K562 (cell line): ENCODE results near the gene SLC31A1. TPM values are rescaled to one million over a fixed set of nuclear protein-coding genes. Genes with fewer than 3 reads are reported as not detected.

Experiments used
- ARID1B ChIP-seq: fragments of 450-650 bp; IDR thresholded peaks from 2 replicates; pipeline ENCODE4 v1.6.1; 2016; ENCODE audit warnings: antibody characterized with exemption, mild to moderate bottlenecking, inconsistent platforms
- EP400 ChIP-seq: fragments of 450-650 bp; IDR thresholded peaks from 2 replicates; pipeline ENCODE4 v1.6.1; 2017; ENCODE audit warnings: antibody characterized with exemption, mild to moderate bottlenecking, moderate library complexity
- FOXK2 ChIP-seq, 2 experiments: fragments of 450-650 bp; IDR thresholded peaks in 1 of 2; conservative IDR thresholded peaks in 1 of 2; 2 replicates each; pipeline ENCODE4 v1.6.1; 2016; ENCODE audit warnings: low read depth in 2 of 2, mild to moderate bottlenecking in 1 of 2
- HDAC1 ChIP-seq, 2 experiments: fragments of 450-650 bp; IDR thresholded peaks; 2 replicates each; pipeline ENCODE4 v1.6.1; 2016 to 2017; ENCODE audit warnings: inconsistent platforms in 1 of 2, mild to moderate bottlenecking in 1 of 2, moderate library complexity in 1 of 2
- HDAC3 ChIP-seq: fragments of 450-650 bp; IDR thresholded peaks from 2 replicates; pipeline ENCODE4 v1.6.1; 2018; ENCODE audit warnings: borderline replicate concordance, mild to moderate bottlenecking, moderate library complexity; ENCODE audit not compliant: partially characterized antibody
- HEY1 ChIP-seq: fragments of 250-450 bp; sonication (Bioruptor Pico); IDR thresholded peaks from 2 replicates; pipeline ENCODE4 v1.5.0; 2020; ENCODE audit warnings: mild to moderate bottlenecking, moderate library complexity, borderline replicate concordance
- HNRNPH1 ChIP-seq: fragments of 200-400 bp; formaldehyde crosslinking; optimal IDR thresholded peaks from 2 replicates; pipeline ENCODE3; 2017; ENCODE audit warnings: low read depth, mild to moderate bottlenecking, low read length, moderate library complexity
- NEUROD1 ChIP-seq: fragments of 150-350 bp; IDR thresholded peaks from 2 replicates; pipeline ENCODE4 v1.6.1; 2014; ENCODE audit warnings: borderline replicate concordance, low read length, low read depth; ENCODE audit not compliant: partially characterized antibody
- NONO ChIP-seq, 2 experiments: fragments of 200-400 bp in 1 of 2; fragments of 450-650 bp in 1 of 2; formaldehyde crosslinking in 1 of 2; IDR thresholded peaks; 2 replicates each; pipeline ENCODE4 v1.6.1; 2017; ENCODE audit warnings: low read depth in 2 of 2, mild to moderate bottlenecking in 2 of 2, moderate library complexity in 2 of 2, low read length in 1 of 2
- POLR2A ChIP-seq: fragments of 450-650 bp; conservative IDR thresholded peaks from 2 replicates; pipeline ENCODE4 v1.6.1; 2016
- POLR3A ChIP-seq: IDR thresholded peaks from 2 replicates; pipeline ENCODE4 v1.6.1; 2011; ENCODE audit warnings: borderline replicate concordance, mild to moderate bottlenecking, moderate library complexity; ENCODE audit not compliant: insufficient read length, insufficient read depth; ENCODE audit errors: extremely low read depth
- RBM17 ChIP-seq: fragments of 200-400 bp; formaldehyde crosslinking; IDR thresholded peaks from 2 replicates; pipeline ENCODE4 v1.6.1; 2017; ENCODE audit warnings: low read depth, mild to moderate bottlenecking, low read length, borderline replicate concordance
- RFX5 ChIP-seq: IDR thresholded peaks from 2 replicates; pipeline ENCODE4 v1.6.1; 2011; ENCODE audit warnings: low read depth, mild to moderate bottlenecking, improper control_type of control experiment, low read length
- RHOXF2B ChIP-seq: fragments of 250-450 bp; sonication (Bioruptor Pico); conservative IDR thresholded peaks from 2 replicates; pipeline ENCODE4 v1.5.1; 2021
- SMAD4 ChIP-seq: fragments of 250-450 bp; sonication (Bioruptor Pico); conservative IDR thresholded peaks from 2 replicates; pipeline ENCODE4 v1.8.0; 2021; ENCODE audit warnings: inconsistent platforms, mild to moderate bottlenecking, moderate library complexity
- SREBF1 ChIP-seq: fragments of 150-350 bp; IDR thresholded peaks from 2 replicates; pipeline ENCODE4 v1.6.1; 2014; ENCODE audit warnings: antibody characterized with exemption, low read depth, low read length, borderline replicate concordance
- TEAD1 ChIP-seq, 2 experiments: fragments of 450-650 bp in 1 of 2; sonication (generic) in 1 of 2; formaldehyde crosslinking; IDR thresholded peaks; 2 replicates each; pipeline versions ENCODE4 v1.4.0 to v1.8.0; 2020 to 2022; ENCODE audit warnings: mild to moderate bottlenecking in 2 of 2, missing genetic modification reagents in 1 of 2
- ZBTB17 ChIP-seq: fragments of 450-650 bp; formaldehyde crosslinking; IDR thresholded peaks from 2 replicates; pipeline ENCODE4 v1.4.0; 2020; ENCODE audit warnings: mild to moderate bottlenecking
- ZFP30 ChIP-seq: fragments of 250-450 bp; sonication (Bioruptor Pico); IDR thresholded peaks from 2 replicates; pipeline ENCODE4 v1.8.0; 2022; ENCODE audit warnings: moderate library complexity, mild to moderate bottlenecking, inconsistent platforms, borderline replicate concordance
- polyA plus RNA-seq, 8 experiments: library from polyadenylated mRNA; depleted of rRNA in 4 of 8; stranded (reverse) in 5 of 8; unstranded in 3 of 8; fragments of >200 nt; fragmentation: Nextera tagmentation in 2 of 8; fragmentation: Illumina TruSeq in 1 of 8; extraction: Ambion mirVana in 2 of 8; extraction: Trizol in 1 of 8; gene quantifications; 2 replicates each; pipeline versions ENCODE4 v1.2.1 to v1.2.3, GENCODE V29; 2011 to 2014; ENCODE audit warnings: inconsistent platforms in 1 of 8, missing spikeins in 1 of 8
- total RNA-seq, 7 experiments: library from RNA; depleted of rRNA in 6 of 7; stranded (reverse); fragments of >200 nt in 6 of 7; fragmentation: Illumina TruSeq in 2 of 7; extraction: Trizol in 2 of 7; gene quantifications; 2 replicates each; pipeline versions ENCODE4 v1.2.1 to v1.2.3, GENCODE V29; 2011 to 2021; ENCODE audit warnings: low replicate concordance in 1 of 7
- TF ChIP-seq, protein P1 (sequence below): fragments of 250-450 bp; sonication (Bioruptor Pico); IDR thresholded peaks from 2 replicates; pipeline ENCODE4 v1.5.1; 2021; ENCODE audit warnings: mild to moderate bottlenecking
- TF ChIP-seq, protein P2 (sequence below): fragments of 450-650 bp; IDR thresholded peaks from 2 replicates; pipeline ENCODE4 v1.6.1; 2016; ENCODE audit warnings: borderline replicate concordance
- TF ChIP-seq, protein P3 (sequence below): fragments of 250-450 bp; sonication (Bioruptor Pico); IDR thresholded peaks from 2 replicates; pipeline ENCODE4 v1.5.0; 2021; ENCODE audit warnings: mild to moderate bottlenecking, borderline replicate concordance

Gene SLC31A1
- total and polyA plus RNA-seq, 9 of the 15 experiments (the other 6 are each of a cell fraction or from before 2014, with no cell fraction given), result 15.4 to 40.7 (median 25.9) TPM

DNA sequence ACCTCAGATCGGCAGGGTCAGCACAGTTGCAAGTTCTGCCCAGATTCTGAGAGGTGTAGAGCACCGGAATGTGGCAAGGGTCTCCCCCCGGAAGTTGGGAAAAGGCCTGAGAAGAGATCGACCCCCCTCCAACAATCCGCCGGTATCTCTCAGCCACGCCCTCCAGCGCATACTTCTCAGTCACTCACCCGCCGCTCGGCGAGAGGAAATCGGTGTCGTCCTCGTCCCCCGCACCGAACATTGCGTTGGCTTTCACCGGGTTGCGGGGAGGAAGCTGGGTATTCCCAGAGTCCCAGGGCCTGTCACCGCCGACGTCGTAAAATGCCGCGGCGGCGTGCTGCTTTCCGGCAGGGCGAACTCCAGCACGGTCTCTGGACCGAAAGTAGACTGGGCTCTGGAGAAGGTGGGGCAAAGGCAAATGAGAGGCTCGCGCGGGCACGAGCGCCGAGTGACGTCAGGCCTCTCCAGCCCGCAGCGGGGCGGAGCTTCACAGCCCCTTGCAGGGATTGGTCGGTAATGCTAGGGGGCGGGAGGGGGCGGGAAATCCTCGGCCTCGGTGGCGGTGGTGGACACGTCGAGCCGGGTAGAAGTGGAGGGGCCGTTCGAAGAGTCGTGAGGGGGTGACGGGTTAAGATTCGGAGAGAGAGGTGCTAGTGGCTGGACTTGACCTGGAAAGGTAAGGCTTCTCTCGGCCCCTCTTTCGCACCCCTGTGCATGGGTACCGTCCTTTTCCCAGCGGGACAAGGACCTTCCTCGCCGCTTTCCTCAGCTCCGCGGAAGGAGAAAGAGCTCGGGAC is at the start of gene SLC31A1, which contains the start of gene FKBP15 (continued):
- TF ChIP-seq, protein P1, sequence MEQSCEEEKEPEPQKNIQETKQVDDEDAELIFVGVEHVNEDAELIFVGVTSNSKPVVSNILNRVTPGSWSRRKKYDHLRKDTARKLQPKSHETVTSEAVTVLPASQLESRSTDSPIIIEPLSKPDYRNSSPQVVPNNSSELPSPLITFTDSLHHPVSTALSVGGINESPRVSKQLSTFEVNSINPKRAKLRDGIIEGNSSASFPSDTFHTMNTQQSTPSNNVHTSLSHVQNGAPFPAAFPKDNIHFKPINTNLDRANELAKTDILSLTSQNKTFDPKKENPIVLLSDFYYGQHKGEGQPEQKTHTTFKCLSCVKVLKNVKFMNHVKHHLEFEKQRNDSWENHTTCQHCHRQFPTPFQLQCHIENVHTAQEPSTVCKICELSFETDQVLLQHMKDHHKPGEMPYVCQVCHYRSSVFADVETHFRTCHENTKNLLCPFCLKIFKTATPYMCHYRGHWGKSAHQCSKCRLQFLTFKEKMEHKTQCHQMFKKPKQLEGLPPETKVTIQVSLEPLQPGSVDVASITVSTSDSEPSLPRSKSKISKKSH (CRISPR knock-in tag), result no peak
- TF ChIP-seq POLR3A, result no peak
- no peak for TF ChIP-seq HDAC3
- TF ChIP-seq SMAD4, result 0 out of 2 replicates have a peak, but pooled peaks have one; percentile 4
- no peak for TF ChIP-seq RBM17
- TF ChIP-seq TEAD1 (CRISPR knock-in tag; IDR thresholded peaks at IDR 0.05), result 0 out of 4 replicates have a peak, but pooled peaks have one; percentile 17 to 18
- no peak for TF ChIP-seq HNRNPH1
- no peak for TF ChIP-seq HEY1 (CRISPR knock-in tag)
- TF ChIP-seq, protein P2, sequence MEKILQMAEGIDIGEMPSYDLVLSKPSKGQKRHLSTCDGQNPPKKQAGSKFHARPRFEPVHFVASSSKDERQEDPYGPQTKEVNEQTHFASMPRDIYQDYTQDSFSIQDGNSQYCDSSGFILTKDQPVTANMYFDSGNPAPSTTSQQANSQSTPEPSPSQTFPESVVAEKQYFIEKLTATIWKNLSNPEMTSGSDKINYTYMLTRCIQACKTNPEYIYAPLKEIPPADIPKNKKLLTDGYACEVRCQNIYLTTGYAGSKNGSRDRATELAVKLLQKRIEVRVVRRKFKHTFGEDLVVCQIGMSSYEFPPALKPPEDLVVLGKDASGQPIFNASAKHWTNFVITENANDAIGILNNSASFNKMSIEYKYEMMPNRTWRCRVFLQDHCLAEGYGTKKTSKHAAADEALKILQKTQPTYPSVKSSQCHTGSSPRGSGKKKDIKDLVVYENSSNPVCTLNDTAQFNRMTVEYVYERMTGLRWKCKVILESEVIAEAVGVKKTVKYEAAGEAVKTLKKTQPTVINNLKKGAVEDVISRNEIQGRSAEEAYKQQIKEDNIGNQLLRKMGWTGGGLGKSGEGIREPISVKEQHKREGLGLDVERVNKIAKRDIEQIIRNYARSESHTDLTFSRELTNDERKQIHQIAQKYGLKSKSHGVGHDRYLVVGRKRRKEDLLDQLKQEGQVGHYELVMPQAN, result peak; percentile 63; the same call in 1 of the 2 replicates
- TF ChIP-seq POLR2A, result peak; percentile 81
- TF ChIP-seq NONO (IDR thresholded peaks at IDR 0.05; ENCODE audit: low read depth in 2 of 2, low read length in 1 of 2), result peak in 1 of 2 experiments; percentile 11; a peak in 1 of 4 replicates
- no peak; the same call in 1 of the 2 replicates for TF ChIP-seq ARID1B
- peak; percentile 10 for TF ChIP-seq NEUROD1
- TF ChIP-seq ZBTB17, result no peak
- TF ChIP-seq RHOXF2B (CRISPR knock-in tag), result no peak
- TF ChIP-seq, protein P3, sequence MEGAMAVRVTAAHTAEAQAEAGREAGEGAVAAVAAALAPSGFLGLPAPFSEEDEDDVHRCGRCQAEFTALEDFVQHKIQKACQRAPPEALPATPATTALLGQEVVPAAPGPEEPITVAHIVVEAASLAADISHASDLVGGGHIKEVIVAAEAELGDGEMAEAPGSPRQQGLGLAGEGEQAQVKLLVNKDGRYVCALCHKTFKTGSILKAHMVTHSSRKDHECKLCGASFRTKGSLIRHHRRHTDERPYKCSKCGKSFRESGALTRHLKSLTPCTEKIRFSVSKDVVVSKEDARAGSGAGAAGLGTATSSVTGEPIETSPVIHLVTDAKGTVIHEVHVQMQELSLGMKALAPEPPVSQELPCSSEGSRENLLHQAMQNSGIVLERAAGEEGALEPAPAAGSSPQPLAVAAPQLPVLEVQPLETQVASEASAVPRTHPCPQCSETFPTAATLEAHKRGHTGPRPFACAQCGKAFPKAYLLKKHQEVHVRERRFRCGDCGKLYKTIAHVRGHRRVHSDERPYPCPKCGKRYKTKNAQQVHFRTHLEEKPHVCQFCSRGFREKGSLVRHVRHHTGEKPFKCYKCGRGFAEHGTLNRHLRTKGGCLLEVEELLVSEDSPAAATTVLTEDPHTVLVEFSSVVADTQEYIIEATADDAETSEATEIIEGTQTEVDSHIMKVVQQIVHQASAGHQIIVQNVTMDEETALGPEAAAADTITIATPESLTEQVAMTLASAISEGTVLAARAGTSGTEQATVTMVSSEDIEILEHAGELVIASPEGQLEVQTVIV (CRISPR knock-in tag), result peak; percentile 98
- TF ChIP-seq FOXK2 (conservative IDR thresholded peaks at IDR 0.05 in 1 of 2, IDR thresholded peaks at IDR 0.05 in 1 of 2; ENCODE audit: low read depth in 2 of 2), result peak; percentile 40 to 73; a peak in 2 of 4 replicates
- TF ChIP-seq EP400, result peak; percentile 76
- no peak for TF ChIP-seq SREBF1
- peak in 1 of 2 experiments; percentile 74; a peak in 2 of 4 replicates for TF ChIP-seq HDAC1 (IDR thresholded peaks at IDR 0.05)
- no peak for TF ChIP-seq ZFP30 (CRISPR knock-in tag)
- no peak for TF ChIP-seq RFX5
